IMR-90 (cell line): ENCODE data around the gene ARMH1. TPM values are rescaled to one million over a fixed set of nuclear protein-coding genes. Genes with fewer than 3 reads are reported as not detected.

Experiments used
- ATAC-seq: fragments of 200-7000 bp; cut with Tn5 transposase; 2 replicates; pipeline ENCODE4 v1.9.1; 2020; ENCODE audit warnings: low read depth, mild to moderate bottlenecking, moderate library complexity
- BruUV-seq: library from RNA; stranded (reverse); fragments of 400-500 nt; replicated peaks from 2 replicates; lab custom pipeline; 2021; lab: Mats Ljungman, UMichigan
- CTCF ChIA-PET: fragments of 300-600 bp; formaldehyde crosslinking; extraction: SDS; loops from one replicate; lab custom pipeline; 2021; ENCODE audit warnings: antibody characterized with exemption; lab: Yijun Ruan, JAX
- POLR2A ChIA-PET: fragments of 300-600 bp; sonication (Branson Sonifier 250); formaldehyde crosslinking; loops from one replicate; lab custom pipeline; 2022; ENCODE audit warnings: antibody characterized with exemption; ENCODE audit not compliant: unreplicated experiment; lab: Charles Lee
- DNase-seq: peaks from one replicate; pipeline ENCODE4 v3.0.0; 2013
- H2AFZ ChIP-seq: replicated peaks from 2 replicates; pipeline ENCODE3; 2013; ENCODE audit warnings: low read length, mild to moderate bottlenecking; ENCODE audit not compliant: poor library complexity
- H2AK5ac ChIP-seq: 2 replicates; pipeline ENCODE4 v1.6.1; 2013; ENCODE audit warnings: low read depth, low read length, inconsistent platforms
- H2AK9ac ChIP-seq: replicated peaks from 2 replicates; pipeline ENCODE3; 2013; ENCODE audit warnings: mild to moderate bottlenecking, low read depth, low read length, moderate library complexity; ENCODE audit not compliant: poor library complexity
- H2BK120ac ChIP-seq: 2 replicates; pipeline ENCODE4 v1.6.1; 2013; ENCODE audit warnings: low read depth, low read length, inconsistent platforms
- H2BK15ac ChIP-seq: 3 replicates; pipeline ENCODE4 v1.6.1; 2013; ENCODE audit warnings: low read depth, low read length, inconsistent platforms
- H2BK20ac ChIP-seq: 2 replicates; pipeline ENCODE4 v1.6.1; 2013; ENCODE audit warnings: low read depth, mild to moderate bottlenecking, inconsistent platforms, low read length, moderate library complexity
- H2BK5ac ChIP-seq: 2 replicates; pipeline ENCODE4 v1.6.1; 2013; ENCODE audit warnings: mild to moderate bottlenecking, low read depth, low read length, inconsistent platforms; ENCODE audit not compliant: poor library complexity, severe bottlenecking
- H3K14ac ChIP-seq: replicated peaks from 2 replicates; pipeline ENCODE4 v1.6.1; 2013; ENCODE audit warnings: low read depth, low read length, inconsistent platforms
- H3K18ac ChIP-seq: 2 replicates; pipeline ENCODE4 v1.6.1; 2013; ENCODE audit warnings: low read depth, low read length, control low read depth
- H3K23ac ChIP-seq: 2 replicates; pipeline ENCODE4 v1.6.1; 2013; ENCODE audit warnings: low read depth, low read length, inconsistent platforms
- H3K27ac ChIP-seq: 2 replicates; pipeline ENCODE4 v1.5.1; 2013; ENCODE audit warnings: mild to moderate bottlenecking, control low read depth, low read length; ENCODE audit not compliant: insufficient read depth
- H3K27me3 ChIP-seq: 2 replicates; pipeline ENCODE4 v1.6.1; 2013; ENCODE audit warnings: low read length; ENCODE audit not compliant: control insufficient read depth, insufficient read depth
- H3K36me3 ChIP-seq: 2 replicates; pipeline ENCODE4 v1.6.1; 2013; ENCODE audit warnings: low read length, mixed read lengths; ENCODE audit not compliant: control insufficient read depth, insufficient read depth
- H3K4ac ChIP-seq: 2 replicates; pipeline ENCODE4 v1.6.1; 2013; ENCODE audit warnings: low read depth, low read length, inconsistent platforms
- H3K4me1 ChIP-seq: 2 replicates; pipeline ENCODE4 v1.6.1; 2013; ENCODE audit warnings: low read length, mixed read lengths; ENCODE audit not compliant: control insufficient read depth, insufficient read depth
- H3K4me2 ChIP-seq: 2 replicates; pipeline ENCODE4 v1.6.1; 2013; ENCODE audit warnings: low read depth, mild to moderate bottlenecking, control low read depth, low read length, moderate library complexity
- H3K4me3 ChIP-seq: 2 replicates; pipeline ENCODE4 v1.5.1; 2013; ENCODE audit warnings: low read depth, mild to moderate bottlenecking, control low read depth, low read length, moderate library complexity; ENCODE audit not compliant: insufficient read depth
- H3K56ac ChIP-seq: 2 replicates; pipeline ENCODE4 v1.6.1; 2013; ENCODE audit warnings: low read length, inconsistent platforms; ENCODE audit not compliant: insufficient read depth; ENCODE audit errors: extremely low read depth
- H3K79me1 ChIP-seq, 2 experiments: 2 replicates each; pipeline ENCODE4 v1.6.1; 2013; ENCODE audit warnings: low read length in 2 of 2, inconsistent platforms in 1 of 2, low read depth in 1 of 2
- H3K9ac ChIP-seq: 2 replicates; pipeline ENCODE4 v1.6.1; 2013; ENCODE audit warnings: low read depth, low read length, control low read depth
- H3K9me1 ChIP-seq: 2 replicates; pipeline ENCODE4 v1.6.1; 2013; ENCODE audit warnings: low read length, inconsistent platforms; ENCODE audit not compliant: insufficient read depth
- H3K9me3 ChIP-seq: 2 replicates; pipeline ENCODE4 v1.6.1; 2013; ENCODE audit warnings: low read length; ENCODE audit not compliant: control insufficient read depth, insufficient read depth
- H4K20me1 ChIP-seq: 2 replicates; pipeline ENCODE4 v1.6.1; 2013; ENCODE audit warnings: low read length, inconsistent platforms; ENCODE audit not compliant: insufficient read depth
- H4K5ac ChIP-seq: 2 replicates; pipeline ENCODE4 v1.6.1; 2013; ENCODE audit warnings: mild to moderate bottlenecking, low read depth, low read length, control low read depth
- H4K8ac ChIP-seq, 2 experiments: 2 replicates each; pipeline ENCODE4 v1.6.1; 2013; ENCODE audit warnings: low read depth in 2 of 2, low read length in 2 of 2, control low read depth in 1 of 2, inconsistent platforms in 1 of 2
- H4K91ac ChIP-seq: 2 replicates; pipeline ENCODE4 v1.6.1; 2013; ENCODE audit warnings: low read depth, low read length, inconsistent platforms; ENCODE audit not compliant: insufficient read depth
- RAD21 ChIP-seq: IDR thresholded peaks from 2 replicates; pipeline ENCODE4 v1.6.1; 2012; ENCODE audit warnings: low read length, improper control_type of control experiment
- WGBS, 2 experiments: methylation state at CpG; one replicate each; pipeline versions ENCODE4 v1.1.5 to v1.1.7; 2013; ENCODE audit warnings: missing lambda C conversion rate in 2 of 2; ENCODE audit not compliant: insufficient read length in 1 of 2; ENCODE audit errors: extremely low coverage in 2 of 2; 5-methylcytosine and 5-hydroxymethylcytosine counted together
- dilution Hi-C: fragments of 300-500 bp; cut with HindIII; formaldehyde crosslinking; loops from one replicate; pipeline ENCODE4 v1.14.3; 2018; ENCODE audit warnings: low sequenced_read_pairs; ENCODE audit not compliant: unreplicated experiment
- in situ Hi-C: fragments of 300-500 bp; cut with MboI; formaldehyde crosslinking; loops from 3 replicates; pipeline ENCODE4 v1.14.3; 2019; ENCODE audit warnings: low sequenced_read_pairs, inconsistent platforms, mixed read lengths
- intact Hi-C: fragments of 100-400 bp; cut with micrococcal nuclease; formaldehyde crosslinking; loops from 2 replicates; pipeline ENCODE4 v1.10.0; 2022
- polyA plus RNA-seq, 3 experiments: library from polyadenylated mRNA; depleted of rRNA; stranded (reverse); fragments of >200 nt; gene quantifications; 2 replicates each; pipeline ENCODE4 v1.2.3, GENCODE V29; 2012; ENCODE audit warnings: low replicate concordance in 1 of 3
- total RNA-seq: library from RNA; depleted of rRNA; stranded (reverse); fragments of >200 nt; gene quantifications from 2 replicates; pipeline ENCODE4 v1.2.3, GENCODE V29; 2012

Gene ARMH1
- total and polyA plus RNA-seq, 2 of the 4 experiments (the other 2 are of a cell fraction): 0.36 to 0.72 TPM

GRCh38 chr1:44651069-44651468 is 23.4 kb upstream of the ARMH1 start:
- no peak overlapping the region for H2AK9ac ChIP-seq
- H3K56ac ChIP-seq: no peak overlapping the region
- no peak overlapping the region for H2AK5ac ChIP-seq
- H3K36me3 ChIP-seq: peaks cover 30% of the 10 kb centered on the region
- no peak overlapping the region for H2BK5ac ChIP-seq
- no peak overlapping the region for H3K18ac ChIP-seq
- no peak overlapping the region for H2BK15ac ChIP-seq
- intact Hi-C loops: loop anchor here (5.0 kb wide), 1 partner anchor 324 kb away; no protein-coding TSS in a partner anchor
- H3K9me1 ChIP-seq: peaks cover 6% of the 10 kb centered on the region; the same call in 1 of the 2 replicates
- no peak overlapping the region for H2BK20ac ChIP-seq
- H3K27me3 ChIP-seq: no peaks in the 10 kb centered on the region
- H3K4me1 ChIP-seq: peaks cover 6% of the 10 kb centered on the region
- no peak overlapping the region for H2AFZ ChIP-seq
- H3K4me3 ChIP-seq: no peak overlapping the region
- H2BK120ac ChIP-seq: no peak overlapping the region
- TF ChIP-seq RAD21: no peak
- BruUV-seq: TSS peak; percentile 88
- ChIA-PET CTCF (interaction anchor here (3.1 kb wide), 1 partner anchor 41 kb away, joined by 39 read pairs; no protein-coding TSS in a partner anchor), POLR2A (no interaction called here)
- in situ Hi-C loops: loop anchor here (5.0 kb wide), 2 partner anchors 44 to 274 kb away; no protein-coding TSS in a partner anchor
- H4K5ac ChIP-seq: no peak overlapping the region
- no peak overlapping the region for H3K4me2 ChIP-seq
- DNase-seq: no peak
- H3K27ac ChIP-seq: no peak overlapping the region
- dilution Hi-C loops: no loop called here
- H3K23ac ChIP-seq: no peak overlapping the region
- peaks cover 0 to 8% of the 10 kb centered on the region in 2 experiments; a peak in 2 of 4 replicates for H3K79me1 ChIP-seq
- H4K20me1 ChIP-seq: peaks cover 23% of the 10 kb centered on the region
- no CpG with 5 or more reads among the region's 8 CpGs for WGBS, 2 experiments
- H3K9me3 ChIP-seq: no peaks in the 10 kb centered on the region
- H3K4ac ChIP-seq: no peak overlapping the region
- ATAC-seq: no peak
- no peak overlapping the region for H3K14ac ChIP-seq
- no peak overlapping the region for H3K9ac ChIP-seq
- H4K91ac ChIP-seq: no peak overlapping the region
- H4K8ac ChIP-seq: no peak overlapping the region
